BE2C (cell line): ENCODE data around the gene ADAMTSL1.

ENCODE experiments used
- DNase-seq: peaks from one replicate; pipeline ENCODE4 v3.0.0-alpha.2; 2020
- H3K27me3 ChIP-seq: fragments of 250-450 bp; sonication (Bioruptor Pico); 2 replicates; pipeline ENCODE4 v1.5.1; 2020; ENCODE audit warnings: mild to moderate bottlenecking
- H3K36me3 ChIP-seq: fragments of 250-450 bp; sonication (Bioruptor Pico); 2 replicates; pipeline ENCODE4 v1.5.1; 2020; ENCODE audit warnings: mild to moderate bottlenecking
- H3K4me1 ChIP-seq: fragments of 250-450 bp; sonication (Bioruptor Pico); 2 replicates; pipeline ENCODE4 v1.5.1; 2020
- H3K4me3 ChIP-seq: 2 replicates; pipeline ENCODE4 v1.5.1; 2011; ENCODE audit warnings: low read depth, low read length
- H3K9me3 ChIP-seq: fragments of 250-450 bp; sonication (Bioruptor Pico); 2 replicates; pipeline ENCODE4 v1.5.1; 2020
- CTCF ChIP-seq: IDR thresholded peaks from 2 replicates; pipeline ENCODE4 v1.5.1; 2012; ENCODE audit warnings: mild to moderate bottlenecking, low read depth, low read length

Gene ADAMTSL1

GRCh38 chr9:18601026-18601425, 127.1 kb downstream of the ADAMTSL1 start:
- DNase-seq: no peak
- H3K27me3 ChIP-seq: no peaks in the 10 kb centered on the region

GRCh38 chr9:18601956-18602355, 128.0 kb downstream of the ADAMTSL1 start:
- Histone ChIP-seq H3K27me3 (no peaks in the 10 kb centered on the region), H3K36me3 (no peaks in the 10 kb centered on the region), H3K4me1 (no peaks in the 10 kb centered on the region), H3K4me3 (no peak overlapping the region), H3K9me3 (no peaks in the 10 kb centered on the region)
- TF ChIP-seq CTCF: no peak
- no peak for DNase-seq

More at GRCh38 chr9:18601026-18601425, 127.1 kb downstream of the ADAMTSL1 start:
- H3K4me1 ChIP-seq: no peaks in the 10 kb centered on the region
- H3K9me3 ChIP-seq: no peaks in the 10 kb centered on the region
- H3K36me3 ChIP-seq: no peaks in the 10 kb centered on the region
- no peak for TF ChIP-seq CTCF
- no peak overlapping the region for H3K4me3 ChIP-seq

DNA sequence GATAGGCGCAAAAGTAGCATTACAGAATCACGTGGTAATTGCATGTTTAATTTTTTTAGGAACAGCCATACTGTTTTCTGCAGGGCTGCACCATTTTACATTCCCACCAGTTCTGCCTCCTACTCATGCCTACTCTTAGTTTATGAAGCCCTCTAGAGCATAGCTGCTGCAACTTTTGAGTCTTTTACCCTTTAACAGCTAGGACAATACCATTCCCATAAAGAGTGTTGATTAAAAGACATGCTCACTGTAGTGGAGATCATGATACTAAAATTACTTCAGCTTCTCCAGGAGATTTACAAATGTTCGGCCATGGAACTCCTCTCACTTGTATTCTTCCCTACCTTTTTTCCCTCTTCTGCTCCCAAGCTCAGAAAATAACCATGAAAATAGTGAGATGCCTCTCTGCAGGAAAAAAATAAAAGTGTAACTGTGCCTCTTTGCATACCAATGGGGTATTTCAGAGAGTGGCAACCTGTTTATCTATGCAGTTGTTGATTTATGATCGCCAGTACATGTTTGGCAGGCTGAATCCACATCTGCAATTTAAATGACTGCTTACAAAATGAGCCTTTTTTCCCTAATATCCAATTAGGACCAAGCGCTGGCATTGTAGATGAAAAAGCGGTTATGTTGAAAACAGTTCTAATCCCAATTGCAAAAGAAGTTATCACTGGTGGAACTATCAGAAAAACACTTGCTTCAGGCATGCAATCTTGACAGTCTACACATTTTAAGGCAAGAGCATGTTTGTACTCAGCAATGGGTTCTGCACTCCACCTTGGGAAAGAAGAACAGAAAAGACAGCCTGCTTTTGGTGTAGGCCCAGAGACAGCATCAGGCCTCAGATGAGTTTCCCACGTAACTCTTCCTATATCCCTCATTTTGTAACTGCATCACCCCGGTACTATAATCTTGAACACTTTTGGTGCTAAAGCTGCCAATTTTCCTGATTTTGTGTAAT, 131.1 kb downstream of the ADAMTSL1 start:
- no peaks in the 10 kb centered on the region for H3K36me3 ChIP-seq
- H3K9me3 ChIP-seq: no peaks in the 10 kb centered on the region
- no peaks in the 10 kb centered on the region for H3K4me1 ChIP-seq
- H3K4me3 ChIP-seq: no peak overlapping the region
- no peak for TF ChIP-seq CTCF
- no peaks in the 10 kb centered on the region for H3K27me3 ChIP-seq
- DNase-seq: no peak

DNA sequence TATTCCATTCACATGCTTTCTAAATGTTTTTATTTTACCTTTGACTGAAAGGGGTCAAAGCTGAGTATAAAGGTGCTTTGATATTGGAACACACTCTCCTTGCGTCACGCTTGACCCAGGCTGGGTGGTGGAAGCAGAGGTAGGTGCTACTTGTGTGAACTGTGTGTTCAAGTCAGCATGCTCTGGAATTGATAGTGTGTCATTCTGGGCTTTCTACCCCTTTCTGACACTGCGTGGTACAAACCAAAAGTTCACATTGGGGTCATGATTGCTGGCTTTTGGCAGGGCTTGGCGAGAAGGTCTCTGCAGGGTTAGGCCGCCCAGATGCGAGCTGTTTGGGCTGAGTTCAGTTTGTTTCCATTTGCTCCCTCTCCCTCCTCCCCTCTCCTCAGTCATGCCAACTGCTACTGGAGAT, 131.8 kb downstream of the ADAMTSL1 start:
- Histone ChIP-seq H3K9me3 (no peaks in the 10 kb centered on the region), H3K4me3 (no peak overlapping the region), H3K27me3 (no peaks in the 10 kb centered on the region), H3K4me1 (no peaks in the 10 kb centered on the region), H3K36me3 (no peaks in the 10 kb centered on the region)
- no peak for TF ChIP-seq CTCF
- DNase-seq: no peak

GRCh38 chr9:18606281-18606680, 132.3 kb downstream of the ADAMTSL1 start:
- H3K36me3 ChIP-seq: no peaks in the 10 kb centered on the region
- H3K4me1 ChIP-seq: no peaks in the 10 kb centered on the region
- no peak for TF ChIP-seq CTCF
- H3K4me3 ChIP-seq: no peak overlapping the region
- no peaks in the 10 kb centered on the region for H3K27me3 ChIP-seq
- no peak for DNase-seq
- no peaks in the 10 kb centered on the region for H3K9me3 ChIP-seq

GRCh38 chr9:18606846-18607245, 132.9 kb downstream of the ADAMTSL1 start:
- Histone ChIP-seq H3K4me3 (no peak overlapping the region), H3K4me1 (no peaks in the 10 kb centered on the region), H3K9me3 (no peaks in the 10 kb centered on the region), H3K27me3 (no peaks in the 10 kb centered on the region), H3K36me3 (no peaks in the 10 kb centered on the region)
- TF ChIP-seq CTCF: no peak
- no peak for DNase-seq
